LNCaP clone FGC (cell line): ENCODE data around the gene MYO1C.
"Not testable (repeated sequence)": the region's sequence is repeated elsewhere in the genome, so short reads cannot be mapped to it uniquely, and the experiment has no call there.

ENCODE experiments used
- DNase-seq: peaks from one replicate; pipeline ENCODE4 v3.0.0-alpha.2; 2011; ENCODE audit warnings: low read depth
- H3K4me3 ChIP-seq: 2 replicates; pipeline ENCODE4 v1.5.1; 2011; ENCODE audit warnings: mild to moderate bottlenecking, low read depth, low read length, control low read depth
- CTCF ChIP-seq: IDR thresholded peaks from 2 replicates; pipeline ENCODE4 v1.5.1; 2012; ENCODE audit warnings: mild to moderate bottlenecking; ENCODE audit not compliant: control insufficient read depth, insufficient read depth; ENCODE audit errors: extremely low read depth

The MYO1C gene

GRCh38 chr17:1515640-1516387 is 23.3 kb upstream of the MYO1C start:
- peak overlapping the region; percentile 83 for H3K4me3 ChIP-seq
- TF ChIP-seq CTCF = peak; percentile 55
- DNase-seq = peak; percentile 74

- TF ChIP-seq CTCF = no peak
- no peak for DNase-seq
Measured at GRCh38 chr17:1512351-1512750, 19.9 kb upstream of the MYO1C start.

GRCh38 chr17:1511756-1512321 is 19.4 kb upstream of the MYO1C start:
- no peak overlapping the region for H3K4me3 ChIP-seq
- no peak for TF ChIP-seq CTCF
- DNase-seq = peak; percentile 4

More at GRCh38 chr17:1512351-1512750, 19.9 kb upstream of the MYO1C start:
- no peak overlapping the region for H3K4me3 ChIP-seq

- H3K4me3 ChIP-seq = no peak overlapping the region
- no peak for TF ChIP-seq CTCF
- no peak for DNase-seq
Measured at GRCh38 chr17:1511290-1511689, 18.8 kb upstream of the MYO1C start.

GRCh38 chr17:1509290-1509881 is 16.9 kb upstream of the MYO1C start:
- no peak for DNase-seq
- H3K4me3 ChIP-seq = no peak overlapping the region
- TF ChIP-seq CTCF = no peak

- H3K4me3 ChIP-seq = not testable (repeated sequence)
Measured at GRCh38 chr17:1508709-1509108, 16.2 kb upstream of the MYO1C start.

GRCh38 chr17:1506649-1507267 is 14.3 kb upstream of the MYO1C start:
- DNase-seq = no peak
- TF ChIP-seq CTCF = no peak
- H3K4me3 ChIP-seq = no peak overlapping the region

More at GRCh38 chr17:1508709-1509108, 16.2 kb upstream of the MYO1C start:
- not testable (repeated sequence) for DNase-seq
